H1 (cell line): ENCODE measurements around the gene SF3B6. TPM values are rescaled to one million over a fixed set of nuclear protein-coding genes. Genes with fewer than 3 reads are reported as not detected.

Source experiments
- CTCF ChIA-PET: fragments of 300-600 bp; sonication (Branson Sonifier 250); formaldehyde crosslinking; loops from one replicate; lab custom pipeline; 2021; ENCODE audit not compliant: partially characterized antibody; lab: Charles Lee
- POLR2A ChIA-PET: fragments of 300-600 bp; sonication (Branson Sonifier 250); formaldehyde crosslinking; loops from one replicate; lab custom pipeline; 2021; ENCODE audit warnings: inconsistent platforms; ENCODE audit not compliant: partially characterized antibody; lab: Charles Lee
- DNase-seq, 2 experiments: peaks; one replicate each; pipeline versions ENCODE4 v3.0.0 to v3.0.0-alpha.2; 2010 to 2022; ENCODE audit warnings: low spot score in 2 of 2, low read depth in 1 of 2, mixed read lengths in 1 of 2
- FAIRE-seq: peaks from 2 replicates; lab custom pipeline; 2011; peaks lifted over from hg19 to GRCh38; lab: Jason Lieb, UNC
- H2AFZ ChIP-seq: 2 replicates; pipeline ENCODE4 v1.8.1; 2012; ENCODE audit warnings: low read length, inconsistent platforms
- H2AK5ac ChIP-seq: 2 replicates; pipeline ENCODE4 v1.6.1; 2013; ENCODE audit warnings: low read depth, low read length
- H2BK120ac ChIP-seq: replicated peaks from 2 replicates; pipeline ENCODE3; 2013; ENCODE audit warnings: low read depth, low read length, inconsistent platforms
- H2BK12ac ChIP-seq: 2 replicates; pipeline ENCODE4 v1.6.1; 2013; ENCODE audit warnings: low read depth, low read length
- H2BK15ac ChIP-seq: 2 replicates; pipeline ENCODE4 v1.6.1; 2013; ENCODE audit warnings: low read length
- H2BK20ac ChIP-seq: 2 replicates; pipeline ENCODE4 v1.6.1; 2013; ENCODE audit warnings: low read length
- H2BK5ac ChIP-seq: 2 replicates; pipeline ENCODE4 v1.6.1; 2013; ENCODE audit warnings: low read depth, low read length
- H3K14ac ChIP-seq: 2 replicates; pipeline ENCODE4 v1.6.1; 2013; ENCODE audit warnings: inconsistent platforms; ENCODE audit not compliant: insufficient read length
- H3K18ac ChIP-seq: 2 replicates; pipeline ENCODE4 v1.6.1; 2013; ENCODE audit warnings: low read length; ENCODE audit errors: extremely low read depth
- H3K23ac ChIP-seq: 2 replicates; pipeline ENCODE4 v1.6.1; 2013; ENCODE audit warnings: inconsistent platforms; ENCODE audit not compliant: insufficient read length
- H3K23me2 ChIP-seq: 2 replicates; pipeline ENCODE4 v1.6.1; 2013; ENCODE audit warnings: low read depth, low read length
- H3K27ac ChIP-seq: 2 replicates; pipeline ENCODE4 v1.6.1; 2011; ENCODE audit warnings: low read depth, low read length, inconsistent platforms
- H3K27me3 ChIP-seq, 4 experiments: replicated peaks in 1 of 4; 1 replicate in 1 of 4; 2 replicates in 3 of 4; pipeline versions ENCODE4 v1.6.1 to v1.8.1; 2011 to 2013; ENCODE audit warnings: low read length in 3 of 4, mild to moderate bottlenecking in 3 of 4, inconsistent platforms in 2 of 4, mixed read lengths in 2 of 4, moderate library complexity in 1 of 4; ENCODE audit not compliant: control insufficient read depth in 3 of 4, insufficient read depth in 3 of 4; ENCODE audit errors: extremely low read depth in 1 of 4
- H3K36me3 ChIP-seq, 4 experiments: 2 replicates each; pipeline versions ENCODE4 v1.6.1 to v1.8.1; 2011 to 2013; ENCODE audit warnings: mild to moderate bottlenecking in 4 of 4, low read length in 3 of 4, moderate library complexity in 2 of 4, control low read depth in 1 of 4, inconsistent platforms in 1 of 4; ENCODE audit not compliant: insufficient read depth in 4 of 4, control insufficient read depth in 2 of 4
- H3K4ac ChIP-seq: replicated peaks from 2 replicates; pipeline ENCODE3; 2013; ENCODE audit warnings: low read length, low read depth, mixed read lengths, inconsistent platforms; ENCODE audit not compliant: insufficient read length
- H3K4me1 ChIP-seq, 4 experiments: replicated peaks in 1 of 4; 1 replicate in 1 of 4; 2 replicates in 3 of 4; pipeline versions ENCODE4 v1.6.1 to v1.8.1; 2011 to 2013; ENCODE audit warnings: low read length in 3 of 4, inconsistent platforms in 2 of 4, mixed read lengths in 1 of 4; ENCODE audit not compliant: insufficient read depth in 4 of 4, control insufficient read depth in 3 of 4
- H3K4me2 ChIP-seq, 2 experiments: 2 replicates each; pipeline versions ENCODE4 v1.6.1 to v1.8.1; 2011 to 2013; ENCODE audit warnings: low read depth in 2 of 2, low read length in 2 of 2, control low read depth in 1 of 2, inconsistent platforms in 1 of 2, mild to moderate bottlenecking in 1 of 2; ENCODE audit not compliant: insufficient read depth in 1 of 2
- H3K4me3 ChIP-seq, 4 experiments: fragments of 200-600, 300-600 bp in 1 of 4; sonication (generic), shearing (Covaris generic), sonication (Bioruptor Twin) in 1 of 4; 2 replicates each; pipeline versions ENCODE4 v1.5.1 to v1.8.1; 2011 to 2016; ENCODE audit warnings: low read length in 4 of 4, low read depth in 3 of 4, control low read depth in 2 of 4, inconsistent platforms in 2 of 4, mild to moderate bottlenecking in 2 of 4, mixed read lengths in 1 of 4, moderate library complexity in 1 of 4; ENCODE audit not compliant: insufficient read depth in 2 of 4; ENCODE audit errors: extremely low read depth in 1 of 4
- H3K56ac ChIP-seq: replicated peaks from 2 replicates; pipeline ENCODE3; 2013; ENCODE audit warnings: low read depth, mild to moderate bottlenecking, mixed read lengths, low read length, inconsistent platforms; ENCODE audit not compliant: insufficient read length
- H3K79me1 ChIP-seq: 2 replicates; pipeline ENCODE4 v1.6.1; 2013; ENCODE audit warnings: low read depth, low read length, control low read depth
- H3K79me2 ChIP-seq, 2 experiments: 2 replicates each; pipeline versions ENCODE4 v1.6.1 to v1.8.1; 2012 to 2013; ENCODE audit warnings: low read length in 2 of 2, mild to moderate bottlenecking in 2 of 2, inconsistent platforms in 1 of 2; ENCODE audit not compliant: insufficient read depth in 2 of 2, control insufficient read depth in 1 of 2
- H3K9ac ChIP-seq, 4 experiments: replicated peaks in 1 of 4; 1 replicate in 1 of 4; 2 replicates in 3 of 4; pipeline versions ENCODE4 v1.6.1 to v1.8.1; 2011 to 2013; ENCODE audit warnings: low read depth in 3 of 4, low read length in 3 of 4, control low read depth in 2 of 4, mild to moderate bottlenecking in 2 of 4, moderate library complexity in 2 of 4, inconsistent platforms in 1 of 4; ENCODE audit errors: extremely low read depth in 1 of 4
- H3K9me3 ChIP-seq, 2 experiments: 2 replicates each; pipeline versions ENCODE4 v1.6.1 to v1.8.1; 2012 to 2013; ENCODE audit warnings: mild to moderate bottlenecking in 2 of 2, moderate library complexity in 2 of 2, control low read depth in 1 of 2, inconsistent platforms in 1 of 2, low read depth in 1 of 2, low read length in 1 of 2, mixed read lengths in 1 of 2; ENCODE audit not compliant: insufficient read depth in 2 of 2
- H4K20me1 ChIP-seq, 2 experiments: replicated peaks in 1 of 2; 2 replicates each; pipeline versions ENCODE3 to v1.8.1; 2011 to 2013; ENCODE audit warnings: inconsistent platforms in 2 of 2, low read length in 2 of 2, mild to moderate bottlenecking in 1 of 2; ENCODE audit not compliant: insufficient read depth in 2 of 2, control insufficient read depth in 1 of 2
- H4K5ac ChIP-seq: 2 replicates; pipeline ENCODE4 v1.6.1; 2013; ENCODE audit warnings: low read length, low read depth, mixed read lengths, inconsistent platforms; ENCODE audit not compliant: insufficient read length
- H4K8ac ChIP-seq: 2 replicates; pipeline ENCODE4 v1.8.0; 2013; ENCODE audit warnings: mild to moderate bottlenecking, moderate library complexity, low read length, inconsistent platforms; ENCODE audit not compliant: insufficient read depth; ENCODE audit errors: extremely low read depth
- H4K91ac ChIP-seq: replicated peaks from 2 replicates; pipeline ENCODE3; 2013; ENCODE audit warnings: low read length, mixed read lengths, inconsistent platforms; ENCODE audit not compliant: insufficient read length
- POLR2A ChIP-seq, 2 experiments: IDR thresholded peaks; 1 replicate in 1 of 2; 2 replicates in 1 of 2; pipeline ENCODE4 v1.6.1; 2011; ENCODE audit warnings: low read depth in 2 of 2, low read length in 2 of 2, mild to moderate bottlenecking in 2 of 2; ENCODE audit errors: control extremely low read depth in 1 of 2
- RAD21 ChIP-seq, 2 experiments: IDR thresholded peaks in 1 of 2; conservative IDR thresholded peaks in 1 of 2; 2 replicates each; pipeline ENCODE4 v1.6.1; 2011; ENCODE audit warnings: low read depth in 2 of 2, low read length in 2 of 2, improper control_type of control experiment in 1 of 2, inconsistent platforms in 1 of 2, mild to moderate bottlenecking in 1 of 2, moderate library complexity in 1 of 2
- SIRT6 ChIP-seq: IDR thresholded peaks from one replicate; pipeline ENCODE4 v1.7.1; 2012; ENCODE audit warnings: low read length, inconsistent platforms
- WGBS, 2 experiments: shearing (Covaris generic) in 1 of 2; methylation state at CpG; one replicate each; pipeline versions ENCODE4 v1.1.6 to v1.1.7; 2013 to 2015; ENCODE audit warnings: low lambda C conversion rate in 2 of 2, mixed read lengths in 2 of 2, inconsistent platforms in 1 of 2, low coverage in 1 of 2, missing lambda C conversion rate in 1 of 2; ENCODE audit not compliant: insufficient replicate concordance in 2 of 2, insufficient coverage in 1 of 2, insufficient read length in 1 of 2; ENCODE audit errors: extremely low coverage in 1 of 2, missing lambda C conversion rate in 1 of 2; 5-methylcytosine and 5-hydroxymethylcytosine counted together
- polyA plus RNA-seq, 7 experiments: library from polyadenylated mRNA; depleted of rRNA in 3 of 7; stranded (reverse) in 5 of 7; unstranded in 2 of 7; fragments of >200 nt in 5 of 7; fragments of 200-250 nt in 2 of 7; gene quantifications; 1 replicate in 5 of 7; 2 replicates in 1 of 7; 4 replicates in 1 of 7; pipeline versions ENCODE4 v1.2.1 to v1.2.3, GENCODE V29; 2011 to 2013; ENCODE audit warnings: missing spikeins in 2 of 7, mixed read lengths in 2 of 7
- total RNA-seq: library from RNA; stranded (reverse); fragmentation: NEBNext Ultra II Directional; extraction: Animal tissue kit (Norgen Biotek cat#: 25700); gene quantifications from 2 replicates; pipeline ENCODE4 v1.2.1, GENCODE V29; 2021
- TF ChIP-seq, protein P1 (sequence below), 3 experiments: IDR thresholded peaks; 1 replicate in 2 of 3; 2 replicates in 1 of 3; pipeline versions ENCODE4 v1.5.1 to v1.6.1; 2011; ENCODE audit warnings: low read length in 3 of 3, mild to moderate bottlenecking in 3 of 3, inconsistent platforms in 2 of 3, low read depth in 1 of 3, moderate library complexity in 1 of 3; ENCODE audit not compliant: insufficient read depth in 1 of 3; ENCODE audit errors: control extremely low read depth in 1 of 3
- TF ChIP-seq, protein P2 (sequence below): IDR thresholded peaks from 2 replicates; pipeline ENCODE4 v1.6.1; 2012; ENCODE audit warnings: inconsistent platforms

Gene SF3B6
- total and polyA plus RNA-seq, 2 of the 8 experiments (the other 6 are each of a cell fraction or from before 2014, with no cell fraction given): 126 to 155 TPM

DNA sequence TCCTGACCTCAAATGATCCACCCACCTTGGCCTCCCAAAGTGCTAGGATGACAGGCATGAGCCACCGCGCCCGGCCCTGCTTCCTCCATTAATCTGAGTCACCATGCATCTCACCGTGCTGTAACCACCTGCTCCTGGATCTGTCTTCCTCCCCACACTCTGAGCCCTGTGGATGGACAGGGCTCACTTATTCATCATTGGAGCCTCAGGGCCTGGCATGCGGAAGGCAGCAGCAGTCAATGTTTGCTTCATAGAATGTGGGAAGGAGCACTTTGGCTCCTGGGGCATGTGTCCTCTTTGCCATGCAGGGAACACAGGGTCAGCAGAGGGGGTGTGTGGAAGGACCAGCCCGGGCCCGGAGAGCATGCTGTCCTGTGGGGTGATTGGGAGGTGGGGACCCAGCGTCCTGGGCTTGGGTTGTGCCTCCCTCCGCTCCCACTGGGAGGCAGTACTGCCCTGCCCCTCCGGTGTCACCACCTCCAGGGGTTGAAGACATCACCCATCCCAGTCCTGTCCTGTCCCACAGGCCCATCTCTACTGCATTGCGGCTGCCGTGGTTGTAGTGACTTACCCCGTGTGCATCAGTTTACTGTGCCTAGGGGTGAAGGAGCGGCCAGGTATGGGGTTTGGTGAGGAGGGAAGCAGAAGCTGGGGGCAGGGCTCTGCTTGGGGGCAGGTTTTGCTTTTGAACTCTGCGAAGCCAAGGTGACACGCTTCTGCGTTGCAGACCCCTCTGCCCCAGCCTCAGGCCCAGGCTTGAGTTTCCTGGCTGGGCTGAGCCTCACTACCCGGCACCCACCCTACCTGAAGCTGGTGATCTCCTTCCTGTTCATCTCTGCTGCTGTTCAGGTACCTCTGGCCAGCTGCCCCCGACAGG lies 54.8 kb downstream of the SF3B6 start:
- Histone ChIP-seq H3K4me1 (peaks cover 11 to 38% (median 18%) of the 10 kb centered on the region in 4 experiments), H3K14ac (no peak overlapping the region), H3K79me1 (peaks cover 6% of the 10 kb centered on the region; the same call in 1 of the 2 replicates), H3K27ac (no peak overlapping the region), H2BK5ac (peak overlapping the region; percentile 67), H2AFZ (no peak overlapping the region), H2BK15ac (peak overlapping the region; percentile 46; the same call in 1 of the 2 replicates), H2BK20ac (0 out of 2 replicates have a peak overlapping the region, but pooled peaks have one; percentile 37), H2BK120ac (no peak overlapping the region), H3K4me3 (no peak overlapping the region), H3K36me3 (peaks cover 0 to 14% (median 3%) of the 10 kb centered on the region in 4 experiments; a peak in 3 of 8 replicates), H3K79me2 (peaks cover 0 to 5% of the 10 kb centered on the region in 2 experiments; a peak in 1 of 4 replicates), H4K8ac (0 out of 2 replicates have a peak overlapping the region, but pooled peaks have one; percentile 22), H3K9me3 (no peaks in the 10 kb centered on the region), H2AK5ac (no peak overlapping the region), H3K56ac (no peak overlapping the region), H3K9ac (no peak overlapping the region), H4K91ac (no peak overlapping the region), H3K4me2 (no peak overlapping the region), H3K18ac (peak overlapping the region; percentile 48; the same call in 1 of the 2 replicates), H3K23me2 (no peaks in the 10 kb centered on the region), H3K27me3 (no peaks in the 10 kb centered on the region), H2BK12ac (peak overlapping the region; percentile 44; the same call in 1 of the 2 replicates), H3K4ac (no peak overlapping the region), H4K20me1 (no peaks in the 10 kb centered on the region), H3K23ac (no peak overlapping the region), H4K5ac (no peak overlapping the region)
- CTCF ChIA-PET: interaction anchor here (0.5 to 3.4 kb wide), 19 partner anchors 9 to 197 kb away, joined by 3 to 31 read pairs (median 4); partner anchors contain the start of genes MFSD2B and TP53I3
- TF ChIP-seq, protein P1, sequence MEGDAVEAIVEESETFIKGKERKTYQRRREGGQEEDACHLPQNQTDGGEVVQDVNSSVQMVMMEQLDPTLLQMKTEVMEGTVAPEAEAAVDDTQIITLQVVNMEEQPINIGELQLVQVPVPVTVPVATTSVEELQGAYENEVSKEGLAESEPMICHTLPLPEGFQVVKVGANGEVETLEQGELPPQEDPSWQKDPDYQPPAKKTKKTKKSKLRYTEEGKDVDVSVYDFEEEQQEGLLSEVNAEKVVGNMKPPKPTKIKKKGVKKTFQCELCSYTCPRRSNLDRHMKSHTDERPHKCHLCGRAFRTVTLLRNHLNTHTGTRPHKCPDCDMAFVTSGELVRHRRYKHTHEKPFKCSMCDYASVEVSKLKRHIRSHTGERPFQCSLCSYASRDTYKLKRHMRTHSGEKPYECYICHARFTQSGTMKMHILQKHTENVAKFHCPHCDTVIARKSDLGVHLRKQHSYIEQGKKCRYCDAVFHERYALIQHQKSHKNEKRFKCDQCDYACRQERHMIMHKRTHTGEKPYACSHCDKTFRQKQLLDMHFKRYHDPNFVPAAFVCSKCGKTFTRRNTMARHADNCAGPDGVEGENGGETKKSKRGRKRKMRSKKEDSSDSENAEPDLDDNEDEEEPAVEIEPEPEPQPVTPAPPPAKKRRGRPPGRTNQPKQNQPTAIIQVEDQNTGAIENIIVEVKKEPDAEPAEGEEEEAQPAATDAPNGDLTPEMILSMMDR (IDR thresholded peaks at IDR 0.05; ENCODE audit: control extremely low read depth in 1 of 3, insufficient read depth in 1 of 3, low read depth in 1 of 3, low read length in 3 of 3): peak in 2 of 3 experiments; percentile 85 to 93; a peak in 3 of 4 replicates
- TF ChIP-seq RAD21 (IDR thresholded peaks at IDR 0.05 in 1 of 2, conservative IDR thresholded peaks at IDR 0.05 in 1 of 2; ENCODE audit: low read depth in 2 of 2, low read length in 2 of 2) (peak; percentile 93 to 95), POLR2A (IDR thresholded peaks at IDR 0.05; ENCODE audit: control extremely low read depth in 1 of 2, low read depth in 2 of 2, low read length in 2 of 2) (peak in 1 of 2 experiments; percentile 18; a peak in 1 of 3 replicates), SIRT6 (no peak)
- TF ChIP-seq, protein P2, sequence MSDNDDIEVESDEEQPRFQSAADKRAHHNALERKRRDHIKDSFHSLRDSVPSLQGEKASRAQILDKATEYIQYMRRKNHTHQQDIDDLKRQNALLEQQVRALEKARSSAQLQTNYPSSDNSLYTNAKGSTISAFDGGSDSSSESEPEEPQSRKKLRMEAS: peak; percentile 48; the same call in 1 of the 2 replicates
- 78% methylated on average over 19 of the region's 19 CpGs; no CpG with 5 or more reads in 1 of the 2 experiments for WGBS, 2 experiments
- FAIRE-seq (no peak), DNase-seq (peak; percentile 43 to 83)
- POLR2A ChIA-PET: interaction anchor here (1.1 to 2.1 kb wide), 5 partner anchors 12 to 95 kb away, joined by 3 to 8 read pairs (median 4); partner anchors contain the start of gene ATAD2B
